ENCODE measurements around the gene PPA1.
"Not testable (repeated sequence)": the region's sequence is repeated elsewhere in the genome, so short reads cannot be mapped to it uniquely, and the experiment has no call there.

The PPA1 gene

DNA sequence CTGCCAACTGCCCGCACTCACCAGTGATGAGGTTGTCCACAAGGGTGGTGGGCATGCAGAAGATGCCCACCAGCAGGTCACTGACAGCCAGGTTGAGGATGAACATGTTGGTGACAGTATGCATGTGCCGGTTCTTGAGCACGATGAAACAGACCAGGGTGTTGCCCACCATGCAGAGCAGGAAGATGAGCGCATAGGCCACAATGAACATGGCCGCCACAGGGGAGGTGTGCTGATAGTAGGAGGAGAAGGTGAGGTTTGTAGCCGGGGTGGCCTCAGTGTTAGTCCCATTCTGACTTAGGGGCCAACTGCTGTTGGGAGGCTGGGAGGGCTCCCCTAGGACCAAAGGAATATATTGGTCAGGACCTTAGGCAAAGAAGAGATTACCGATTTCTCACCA lies 32.8 kb upstream of the PPA1 start:
- no peak overlapping the region for H3K4me3 ChIP-seq (replicated peaks; ENCODE audit: low read depth, low read length)
- TF ChIP-seq, protein P1, sequence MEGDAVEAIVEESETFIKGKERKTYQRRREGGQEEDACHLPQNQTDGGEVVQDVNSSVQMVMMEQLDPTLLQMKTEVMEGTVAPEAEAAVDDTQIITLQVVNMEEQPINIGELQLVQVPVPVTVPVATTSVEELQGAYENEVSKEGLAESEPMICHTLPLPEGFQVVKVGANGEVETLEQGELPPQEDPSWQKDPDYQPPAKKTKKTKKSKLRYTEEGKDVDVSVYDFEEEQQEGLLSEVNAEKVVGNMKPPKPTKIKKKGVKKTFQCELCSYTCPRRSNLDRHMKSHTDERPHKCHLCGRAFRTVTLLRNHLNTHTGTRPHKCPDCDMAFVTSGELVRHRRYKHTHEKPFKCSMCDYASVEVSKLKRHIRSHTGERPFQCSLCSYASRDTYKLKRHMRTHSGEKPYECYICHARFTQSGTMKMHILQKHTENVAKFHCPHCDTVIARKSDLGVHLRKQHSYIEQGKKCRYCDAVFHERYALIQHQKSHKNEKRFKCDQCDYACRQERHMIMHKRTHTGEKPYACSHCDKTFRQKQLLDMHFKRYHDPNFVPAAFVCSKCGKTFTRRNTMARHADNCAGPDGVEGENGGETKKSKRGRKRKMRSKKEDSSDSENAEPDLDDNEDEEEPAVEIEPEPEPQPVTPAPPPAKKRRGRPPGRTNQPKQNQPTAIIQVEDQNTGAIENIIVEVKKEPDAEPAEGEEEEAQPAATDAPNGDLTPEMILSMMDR (IDR thresholded peaks at IDR 0.05; ENCODE audit: low read length, missing control alignments): no peak
- no peak for DNase-seq (ENCODE audit: low read depth)

DNA sequence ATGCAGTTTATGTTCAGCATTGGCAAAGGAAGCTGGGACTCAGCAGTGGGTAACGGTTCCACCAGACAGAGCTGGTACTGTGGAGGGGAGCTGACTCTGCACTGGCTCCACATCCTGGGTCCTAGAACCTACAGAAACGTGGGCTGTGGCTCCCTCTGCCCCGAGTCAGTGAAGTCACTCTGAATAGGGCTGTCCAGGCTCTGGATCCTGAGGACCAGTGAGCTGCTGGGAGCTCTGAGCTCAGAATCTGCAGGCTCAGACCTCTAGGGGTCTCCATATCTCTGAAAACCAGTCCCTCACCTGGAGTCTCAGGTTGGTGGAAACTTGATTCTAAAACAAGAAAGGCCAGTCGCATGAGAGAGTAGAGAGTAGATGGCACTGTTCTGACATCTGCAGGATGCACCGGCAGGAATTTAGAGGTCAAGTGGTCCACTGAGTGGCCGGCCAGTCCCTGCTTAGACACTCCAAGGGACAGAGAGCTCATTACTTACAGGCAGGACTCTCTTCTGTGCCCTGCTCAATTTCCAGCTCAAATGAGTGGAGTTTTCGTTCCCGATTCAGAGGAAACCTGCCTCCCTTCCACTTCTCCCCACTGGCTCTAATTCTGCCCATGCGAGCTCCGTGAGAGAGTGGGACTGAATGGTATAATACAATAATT lies 31.9 kb upstream of the PPA1 start:
- no peak overlapping the region for H3K4me3 ChIP-seq (replicated peaks; ENCODE audit: low read depth, low read length)
- TF ChIP-seq, protein P1 (IDR thresholded peaks at IDR 0.05; ENCODE audit: low read length, missing control alignments): peak; percentile 26
- DNase-seq (ENCODE audit: low read depth): no peak

GRCh38 chr10:70260734-70261133 lies 27.5 kb upstream of the PPA1 start:
- no peak for DNase-seq (ENCODE audit: low read depth)
- no peak overlapping the region for H3K4me3 ChIP-seq (replicated peaks; ENCODE audit: low read depth, low read length)
- TF ChIP-seq, protein P1 (IDR thresholded peaks at IDR 0.05; ENCODE audit: low read length, missing control alignments): no peak

DNA sequence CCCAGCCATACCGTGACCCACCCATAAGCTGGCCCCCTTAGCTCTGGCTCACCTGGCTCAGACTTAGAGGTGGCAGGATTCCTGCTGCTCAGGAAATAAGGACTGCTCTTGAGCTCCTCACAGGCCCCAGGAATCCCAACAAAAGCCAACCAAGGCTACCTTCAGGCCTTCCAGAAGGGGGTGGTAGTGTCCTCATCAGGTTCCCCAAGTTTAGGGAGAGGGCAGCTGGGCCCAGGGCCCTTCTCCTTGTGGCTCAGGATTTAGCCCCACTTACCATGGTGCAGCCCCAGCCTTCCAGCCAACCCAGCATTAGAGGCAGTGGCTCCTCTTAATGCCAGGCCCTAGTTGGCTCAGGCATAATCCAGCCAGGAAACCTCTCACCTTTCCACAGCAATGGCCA lies 27.0 kb upstream of the PPA1 start:
- DNase-seq (ENCODE audit: low read depth): no peak
- TF ChIP-seq, protein P1 (IDR thresholded peaks at IDR 0.05; ENCODE audit: low read length, missing control alignments): no peak

DNA sequence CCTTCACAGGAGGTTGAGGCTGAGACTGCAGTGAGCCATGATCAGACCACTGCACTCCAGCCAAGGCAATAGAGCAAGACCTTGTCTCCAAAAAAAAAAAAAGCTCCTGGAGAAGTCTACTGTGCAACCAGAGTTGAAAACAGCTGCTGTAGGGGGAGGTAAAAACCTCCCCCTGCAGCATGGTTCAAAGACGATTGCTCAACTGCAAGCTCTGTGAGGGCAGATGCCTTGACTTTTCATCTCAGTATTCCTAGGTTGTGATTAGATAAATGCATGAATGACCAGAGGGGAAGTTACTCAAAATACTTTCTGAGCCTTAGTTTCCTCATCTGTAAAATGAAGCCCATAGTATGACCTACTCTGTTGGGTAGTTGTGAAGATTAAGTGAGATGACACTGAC lies 25.0 kb upstream of the PPA1 start:
- peak; percentile 16 for DNase-seq (ENCODE audit: low read depth)
- TF ChIP-seq, protein P1 (IDR thresholded peaks at IDR 0.05; ENCODE audit: low read length, missing control alignments): no peak
- H3K4me3 ChIP-seq (replicated peaks; ENCODE audit: low read depth, low read length): no peak overlapping the region

More for the DNA sequence above, 27.0 kb upstream of the PPA1 start:
- no peak overlapping the region for H3K4me3 ChIP-seq (replicated peaks; ENCODE audit: low read depth, low read length)

- DNase-seq (ENCODE audit: low read depth): peak; percentile 11
- H3K4me3 ChIP-seq (replicated peaks; ENCODE audit: low read depth, low read length): not testable (repeated sequence)
These were observed 24.6 kb upstream of the PPA1 start for GRCh38 chr10:70257816-70258215.

GRCh38 chr10:70256463-70256862 lies 23.2 kb upstream of the PPA1 start:
- TF ChIP-seq, protein P1 (IDR thresholded peaks at IDR 0.05; ENCODE audit: low read length, missing control alignments): no peak
- DNase-seq (ENCODE audit: low read depth): no peak
- H3K4me3 ChIP-seq (replicated peaks; ENCODE audit: low read depth, low read length): no peak overlapping the region

Measured in fibroblast of pulmonary artery (primary cell).